Astrocyte (in vitro differentiated cells and primary cell): ENCODE measurements around the gene TESPA1.
A peak's percentile ranks its signal among the peaks of the same experiment; 100 is the strongest.

Experiments
- CTCF ChIP-seq: IDR thresholded peaks from 2 replicates; pipeline ENCODE4 v1.5.1; 2011; ENCODE audit warnings: low read depth, mild to moderate bottlenecking, inconsistent platforms, low read length, moderate library complexity; ENCODE audit not compliant: insufficient read depth
- EZH2 ChIP-seq: IDR thresholded peaks from 2 replicates; pipeline ENCODE4 v1.6.1; 2012; ENCODE audit warnings: mild to moderate bottlenecking, low read length, inconsistent platforms; ENCODE audit not compliant: insufficient read depth

- TF ChIP-seq CTCF, result peak; percentile 90
- no peak for TF ChIP-seq EZH2
Observed at GRCh38 chr12:54993181-54993835, 8.7 kb upstream of the TESPA1 start.
